CD4-positive, alpha-beta T cell treated with Interleukin-6 at 100 ng/mL for 8 hours (primary cell): ENCODE results near the gene MTREX.

Source experiments
- DNase-seq: peaks from one replicate; pipeline ENCODE4 v3.0.0-alpha.2; 2020; ENCODE audit warnings: mixed read lengths, low spot score

MTREX gene

GRCh38 chr5:55383254-55383653 lies 75.5 kb downstream of the MTREX start:
- no peak for DNase-seq

- no peak for DNase-seq
These were observed 76.3 kb downstream of the MTREX start for GRCh38 chr5:55384072-55384471.

GRCh38 chr5:55385227-55385626 lies 77.4 kb downstream of the MTREX start:
- no peak for DNase-seq

GRCh38 chr5:55385846-55386245 lies 78.1 kb downstream of the MTREX start:
- DNase-seq = no peak

DNA sequence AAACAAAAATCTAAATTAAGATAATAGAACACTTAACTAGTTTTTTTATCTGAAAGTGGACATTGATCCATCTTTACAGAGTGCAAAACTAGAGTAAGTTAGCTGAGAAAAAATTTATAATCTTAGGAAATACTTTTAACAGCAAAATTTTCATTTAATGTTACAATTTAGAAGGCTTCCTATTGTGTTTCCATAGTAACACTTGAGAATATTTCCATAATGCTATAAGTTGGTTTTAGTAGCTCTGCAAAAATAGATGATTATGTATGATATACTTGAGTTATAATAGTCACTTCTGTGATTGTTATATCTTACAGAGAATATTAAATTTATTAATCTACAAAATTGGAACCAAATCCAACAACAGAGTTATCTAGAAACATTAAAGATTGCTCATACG lies 78.6 kb downstream of the MTREX start:
- no peak for DNase-seq

GRCh38 chr5:55387865-55388264 lies 80.1 kb downstream of the MTREX start:
- no peak for DNase-seq

DNA sequence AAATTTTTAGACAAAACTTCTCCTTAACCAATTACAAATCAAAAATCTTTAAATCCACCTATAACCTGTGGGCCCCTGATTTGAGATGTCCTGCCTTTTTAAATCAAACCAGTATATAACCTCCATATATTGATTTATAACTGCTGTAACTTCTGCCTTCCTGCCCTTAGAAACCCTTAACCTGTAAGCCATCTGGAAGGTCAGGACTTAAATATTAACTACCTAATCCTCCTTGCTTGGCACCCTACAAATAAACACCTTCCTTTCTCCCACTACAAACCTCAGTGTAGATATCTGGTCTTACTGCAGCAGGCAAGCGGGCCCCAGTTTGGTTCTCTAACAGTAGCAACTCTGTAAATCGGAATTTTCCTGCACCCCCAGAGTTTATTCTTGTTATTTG lies 83.9 kb downstream of the MTREX start:
- DNase-seq = no peak

GRCh38 chr5:55392669-55393068 lies 84.9 kb downstream of the MTREX start:
- DNase-seq = no peak

GRCh38 chr5:55393501-55394175 lies 85.8 kb downstream of the MTREX start:
- DNase-seq = no peak

GRCh38 chr5:55402199-55402598 lies 94.4 kb downstream of the MTREX start:
- no peak for DNase-seq

DNA sequence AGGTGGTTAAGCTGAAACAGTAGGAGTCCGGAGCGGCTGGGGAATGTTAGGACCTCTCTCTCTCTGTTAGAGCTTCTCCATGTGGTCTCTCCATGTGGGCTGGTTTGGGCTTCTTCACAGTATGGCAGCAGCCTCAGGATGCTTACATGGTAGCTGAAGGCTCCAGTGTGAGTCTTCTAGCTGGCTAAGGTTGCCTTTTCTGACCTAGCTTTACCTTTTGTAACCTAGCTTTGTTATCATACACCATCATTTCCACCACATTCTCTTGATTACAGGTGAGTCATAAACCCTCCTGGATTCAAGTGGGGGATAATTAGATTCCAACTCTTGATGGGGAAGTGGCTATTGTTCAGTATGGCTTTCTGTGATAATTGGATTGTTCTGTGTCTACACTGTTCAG lies 98.5 kb downstream of the MTREX start:
- no peak for DNase-seq

- no peak for DNase-seq
These were observed 99.4 kb downstream of the MTREX start for GRCh38 chr5:55407059-55407684.

DNA sequence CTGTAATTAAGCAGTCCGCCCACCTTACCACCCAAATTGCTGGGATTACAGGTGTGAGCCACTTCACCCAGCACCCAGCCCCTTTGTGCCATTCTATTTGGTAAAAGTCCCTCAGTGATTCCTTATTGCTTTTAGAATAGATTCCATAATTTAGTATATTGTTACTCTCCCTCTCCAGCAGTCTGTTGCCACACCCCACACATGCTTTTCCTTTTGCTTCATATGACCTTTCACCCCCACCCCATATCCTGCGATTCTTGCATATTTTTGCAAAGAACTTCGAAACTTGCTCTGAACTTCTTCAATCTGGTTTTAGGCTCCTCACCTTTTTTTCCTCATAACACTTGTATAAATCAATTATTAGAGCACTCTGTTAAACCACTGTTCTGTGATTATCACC lies 100.2 kb downstream of the MTREX start:
- DNase-seq = no peak

DNA sequence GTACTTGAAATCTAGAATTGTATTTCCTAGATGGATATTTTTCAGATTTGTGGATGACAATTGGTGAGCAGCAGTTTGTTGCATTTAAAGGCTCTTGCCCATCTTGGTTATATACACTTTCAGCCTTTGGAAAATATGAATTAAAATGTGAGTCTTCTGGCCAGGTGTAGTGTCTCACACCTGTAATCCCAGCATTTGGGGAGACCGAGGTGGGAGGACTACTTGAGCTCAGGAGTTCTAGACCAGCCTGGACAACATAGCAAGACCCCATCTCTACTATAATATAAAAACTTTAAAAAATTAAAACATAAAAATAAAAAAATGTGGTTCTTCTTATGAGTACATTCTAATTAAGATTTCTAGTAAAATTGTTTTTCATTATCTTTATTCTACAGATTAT lies 102.0 kb downstream of the MTREX start:
- DNase-seq = no peak

GRCh38 chr5:55410845-55411244 lies 103.1 kb downstream of the MTREX start:
- no peak for DNase-seq

DNA sequence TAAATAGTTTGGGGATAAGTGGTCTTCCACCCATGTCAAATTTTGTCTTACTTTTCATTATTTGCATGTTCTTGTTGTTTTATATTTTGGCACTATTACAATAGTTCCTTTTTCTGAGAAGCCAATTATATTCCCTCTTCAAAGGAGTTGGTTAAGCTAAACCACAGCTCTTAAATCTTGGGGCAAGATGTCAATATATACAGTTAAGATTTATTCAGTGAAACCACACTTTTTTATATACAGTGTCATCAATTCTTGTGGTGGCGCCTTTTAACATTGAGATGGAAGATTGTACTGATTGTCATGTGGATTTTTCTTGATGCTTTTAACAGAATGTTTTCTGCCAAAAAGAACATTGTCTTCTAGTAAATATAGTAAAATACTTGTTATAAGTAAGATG lies 104.1 kb downstream of the MTREX start:
- no peak for DNase-seq

DNA sequence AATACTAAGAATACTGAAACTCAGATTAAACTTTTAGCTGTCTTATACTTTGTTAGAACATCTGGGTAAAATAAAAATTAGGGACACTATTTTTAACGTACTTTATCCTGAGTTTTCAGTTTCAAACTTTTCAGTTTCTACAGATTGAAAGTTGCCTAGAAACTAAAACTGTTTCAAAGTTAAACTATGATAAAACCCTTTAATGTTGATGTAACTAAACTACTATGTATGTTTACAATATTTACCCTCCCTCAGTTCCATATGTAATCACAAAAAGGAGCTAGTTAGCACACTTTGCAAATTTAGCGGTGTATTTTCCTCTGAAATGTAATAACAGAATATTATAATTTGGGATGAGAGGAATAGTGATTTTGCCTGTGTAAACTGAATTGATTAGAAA lies 105.9 kb downstream of the MTREX start:
- no peak for DNase-seq

GRCh38 chr5:55415071-55415470 lies 107.3 kb downstream of the MTREX start:
- no peak for DNase-seq

GRCh38 chr5:55416306-55416705 lies 108.5 kb downstream of the MTREX start:
- DNase-seq = no peak

- no peak for DNase-seq
These were observed 111.5 kb downstream of the MTREX start for GRCh38 chr5:55418994-55419968.

DNA sequence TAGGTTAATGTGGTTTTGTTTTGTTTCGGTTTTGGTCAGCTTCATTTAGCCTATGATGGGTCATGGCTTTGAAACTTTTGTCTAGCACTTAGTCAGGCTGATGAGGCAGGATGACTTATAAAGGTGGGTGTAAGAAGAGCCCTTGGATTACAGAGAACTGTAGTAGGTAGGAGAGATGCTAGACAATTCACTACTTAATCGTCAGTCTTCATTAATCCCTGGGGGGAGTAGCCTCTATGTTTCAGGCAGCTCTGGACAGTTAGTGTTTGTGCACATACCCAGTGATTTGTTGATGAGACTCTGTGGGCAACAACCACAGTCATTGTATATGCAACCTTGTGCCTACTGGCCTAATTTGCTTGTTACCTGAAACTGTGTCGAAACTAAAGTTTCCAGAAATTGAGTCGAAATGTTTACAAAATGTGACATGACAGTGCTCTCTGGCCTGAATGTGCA lies 113.3 kb downstream of the MTREX start:
- DNase-seq = no peak

DNA sequence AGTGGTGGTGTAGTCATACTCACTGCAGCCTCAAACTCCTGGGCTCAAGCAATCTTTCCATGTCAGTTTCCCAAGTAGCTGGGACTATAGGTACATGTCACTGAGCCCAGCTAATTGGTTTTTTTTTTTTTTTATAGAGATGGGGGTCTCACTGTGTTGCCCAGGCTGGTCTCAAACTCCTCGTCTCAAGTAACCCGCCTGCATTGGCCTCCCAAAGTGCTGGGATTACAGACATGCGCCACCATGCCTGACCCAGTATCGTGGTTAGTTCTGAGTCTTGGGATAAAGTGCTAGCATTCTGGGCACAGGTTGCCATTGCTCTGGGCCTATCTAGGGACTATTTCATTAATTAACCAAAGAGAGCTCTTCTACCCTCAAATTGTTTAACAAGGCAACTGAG lies 118.7 kb downstream of the MTREX start:
- DNase-seq = no peak

DNA sequence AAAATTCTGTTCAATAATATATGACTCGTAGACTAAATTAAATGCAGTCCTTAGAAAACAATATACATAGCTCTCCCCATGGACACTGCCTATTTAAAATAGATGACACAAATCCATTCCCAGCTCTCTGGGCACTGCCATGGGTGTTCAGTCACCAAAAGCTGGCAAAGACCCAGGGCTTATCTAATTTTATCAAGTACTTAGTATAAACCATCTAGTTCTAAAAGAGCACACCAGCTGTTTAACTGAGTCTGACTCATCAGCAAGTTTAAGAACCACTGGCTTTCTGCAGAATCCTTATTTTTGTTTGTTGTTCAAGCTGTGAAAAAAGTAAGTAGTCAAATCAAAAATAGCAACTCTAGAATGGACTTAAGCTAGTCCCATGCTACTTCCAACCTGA lies 119.4 kb downstream of the MTREX start:
- no peak for DNase-seq
